ENCODE data around the gene RUBCNL. TPM values are rescaled to one million over a fixed set of nuclear protein-coding genes. Genes with fewer than 3 reads are reported as not detected.

Gene RUBCNL
- total and polyA plus RNA-seq, 2 experiments from 2014 or later = 4.2 to 5.9 TPM

DNA sequence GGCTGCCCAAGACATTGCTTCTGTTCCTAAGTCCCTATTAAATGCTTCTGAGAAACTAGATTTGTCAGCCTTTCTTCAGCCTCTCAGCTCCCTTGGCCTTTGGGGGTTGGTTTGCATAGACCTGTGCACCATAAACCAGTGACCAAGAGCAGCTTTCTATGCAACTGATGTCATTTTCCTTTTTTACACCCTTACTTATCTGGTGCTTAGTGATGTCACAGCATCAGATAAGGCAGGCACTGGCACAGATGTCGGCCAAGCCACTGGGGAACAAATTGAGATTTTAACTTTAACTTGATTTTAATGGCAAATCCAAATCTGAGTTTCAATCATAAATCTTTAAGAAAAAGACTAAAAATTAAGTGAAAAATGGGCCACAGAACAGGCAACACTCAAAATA lies 59.8 kb downstream of the RUBCNL start:
- Histone ChIP-seq H3K9me2 (ENCODE audit: insufficient read depth) (no peaks in the 10 kb centered on the region; the same call in 1 of the 2 replicates), H3K4me3 (no peak overlapping the region), H3K79me2 (replicated peaks; ENCODE audit: insufficient read depth) (no peaks in the 10 kb centered on the region), H3K4me2 (no peak overlapping the region), H3K4me1 (ENCODE audit: insufficient read depth) (no peaks in the 10 kb centered on the region), H3K27ac (ENCODE audit: low read depth) (no peak overlapping the region), H3K36me3 (ENCODE audit: insufficient read depth) (no peaks in the 10 kb centered on the region), H4K20me1 (replicated peaks; ENCODE audit: insufficient read depth) (no peaks in the 10 kb centered on the region), H2AFZ (no peak overlapping the region), H3K27me3 (ENCODE audit: insufficient read depth) (no peaks in the 10 kb centered on the region), H3F3A (replicated peaks; ENCODE audit: low read depth) (no peaks in the 10 kb centered on the region)
- H3K27me3 Mint-ChIP-seq (ENCODE audit: insufficient read depth, low read depth, poor library complexity) = peaks cover 3% of the 10 kb centered on the region
- ATAC-seq (no peak), DNase-seq (ENCODE audit: low spot score) (no peak)
- H3K36me3 Mint-ChIP-seq (ENCODE audit: low read depth) = no peaks in the 10 kb centered on the region
- TF ChIP-seq STAT1 (IDR thresholded peaks at IDR 0.05; ENCODE audit: unreplicated experiment) = no peak
- no peak for TF ChIP-seq CREB1 (CRISPR knock-in tag; IDR thresholded peaks at IDR 0.05; ENCODE audit: low read depth)
- TF ChIP-seq JUNB (IDR thresholded peaks at IDR 0.05; ENCODE audit: unreplicated experiment) = no peak
- no peak for TF ChIP-seq NANOG (IDR thresholded peaks at IDR 0.05; ENCODE audit: borderline replicate concordance)
- TF ChIP-seq POLR2AphosphoS5 (IDR thresholded peaks at IDR 0.05; ENCODE audit: low read depth) = no peak
- no peak for TF ChIP-seq ZNF114 (CRISPR knock-in tag; IDR thresholded peaks at IDR 0.05)
- TF ChIP-seq EZH2phosphoT487 (IDR thresholded peaks at IDR 0.05; ENCODE audit: unreplicated experiment) = no peak
- TF ChIP-seq ZNF331 (CRISPR knock-in tag; IDR thresholded peaks at IDR 0.05; ENCODE audit: low read depth) = no peak
- TF ChIP-seq EZH2 (IDR thresholded peaks at IDR 0.05; ENCODE audit: low read depth, unreplicated experiment) = no peak
- H3K27ac Mint-ChIP-seq = no peak overlapping the region
- H3K4me1 Mint-ChIP-seq = no peaks in the 10 kb centered on the region
- H3K4me3 Mint-ChIP-seq = no peak overlapping the region
- no peaks in the 10 kb centered on the region for H3K9me3 Mint-ChIP-seq

DNA sequence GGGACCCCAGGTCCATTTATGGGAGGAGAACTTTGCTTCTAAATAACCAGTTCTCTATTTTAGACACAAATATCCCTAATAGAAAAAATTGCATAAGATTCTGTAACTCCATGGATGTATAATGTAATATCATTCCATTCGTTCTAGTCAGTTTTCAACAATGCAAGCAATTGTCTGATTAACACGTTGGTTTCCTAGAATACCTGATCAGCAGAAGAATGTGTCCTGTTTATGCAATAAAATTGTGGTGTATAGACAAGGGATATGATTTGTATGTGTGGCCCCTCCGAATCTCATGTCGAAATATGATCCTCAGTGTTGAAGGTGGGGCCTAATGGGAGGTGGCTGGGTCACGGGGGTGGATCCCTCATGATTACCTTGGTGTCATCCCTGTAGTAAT lies 62.1 kb downstream of the RUBCNL start:
- Histone ChIP-seq H3K36me3 (ENCODE audit: insufficient read depth) (no peaks in the 10 kb centered on the region), H2AFZ (no peak overlapping the region), H3K9me2 (ENCODE audit: insufficient read depth) (no peaks in the 10 kb centered on the region; the same call in 1 of the 2 replicates), H3K27me3 (ENCODE audit: insufficient read depth) (no peaks in the 10 kb centered on the region), H3K4me2 (no peak overlapping the region), H3K4me3 (no peak overlapping the region), H3K79me2 (replicated peaks; ENCODE audit: insufficient read depth) (no peaks in the 10 kb centered on the region), H3K27ac (ENCODE audit: low read depth) (no peak overlapping the region), H3F3A (replicated peaks; ENCODE audit: low read depth) (no peaks in the 10 kb centered on the region), H3K4me1 (ENCODE audit: insufficient read depth) (no peaks in the 10 kb centered on the region), H4K20me1 (replicated peaks; ENCODE audit: insufficient read depth) (no peaks in the 10 kb centered on the region)
- Mint-ChIP-seq H3K9me3 (no peaks in the 10 kb centered on the region), H3K4me1 (no peaks in the 10 kb centered on the region), H3K36me3 (ENCODE audit: low read depth) (no peaks in the 10 kb centered on the region), H3K27me3 (ENCODE audit: insufficient read depth, low read depth, poor library complexity) (peaks cover 1% of the 10 kb centered on the region), H3K4me3 (no peak overlapping the region), H3K27ac (no peak overlapping the region)
- ATAC-seq = no peak
- no peak for TF ChIP-seq EZH2 (IDR thresholded peaks at IDR 0.05; ENCODE audit: low read depth, unreplicated experiment)
- no peak for DNase-seq (ENCODE audit: low spot score)

DNA sequence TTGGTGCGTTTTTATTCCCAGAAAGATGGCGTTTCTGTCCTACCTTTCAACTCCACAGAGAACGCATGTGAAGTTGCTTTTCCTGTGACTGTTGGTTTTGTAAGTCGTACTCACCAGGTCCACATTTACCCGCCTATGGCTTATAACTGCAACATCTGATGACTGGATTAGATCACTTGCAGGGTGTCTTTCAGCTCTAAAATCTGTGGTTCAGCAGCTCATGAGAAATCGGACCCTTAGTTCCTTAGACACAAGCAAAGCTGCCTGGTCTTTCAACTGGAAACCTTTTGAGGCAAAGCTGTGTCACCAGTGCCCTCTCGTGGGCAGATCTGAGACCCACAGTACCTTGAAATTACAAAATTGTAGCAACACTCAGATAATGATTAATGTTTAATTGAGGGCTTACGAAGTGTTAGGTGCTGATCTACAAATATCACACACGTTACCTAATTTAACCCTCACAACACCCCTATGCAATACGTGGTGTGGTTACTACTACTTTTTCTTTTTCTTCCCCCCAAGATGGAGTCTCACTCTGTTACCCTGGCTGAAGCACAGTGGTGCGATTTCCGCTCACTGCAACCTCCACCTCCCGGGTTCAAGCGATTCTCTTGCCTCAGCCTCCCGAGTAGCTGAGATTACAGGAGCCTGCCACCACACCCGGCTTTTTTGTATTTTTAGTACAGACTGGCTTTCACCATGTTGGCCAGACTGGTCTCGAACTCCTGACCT lies 65.4 kb downstream of the RUBCNL start:
- Mint-ChIP-seq H3K4me3 (no peak overlapping the region), H3K36me3 (ENCODE audit: low read depth) (no peaks in the 10 kb centered on the region), H3K27me3 (ENCODE audit: insufficient read depth, low read depth, poor library complexity) (peaks cover 1% of the 10 kb centered on the region), H3K4me1 (peaks cover 4% of the 10 kb centered on the region; the same call in 2 of the 3 replicates), H3K27ac (no peak overlapping the region), H3K9me3 (no peaks in the 10 kb centered on the region)
- no peaks in the 10 kb centered on the region for H3K27me3 ChIP-seq (ENCODE audit: insufficient read depth)
- H3K9me2 ChIP-seq (ENCODE audit: insufficient read depth) = no peaks in the 10 kb centered on the region
- H3K4me3 ChIP-seq = no peak overlapping the region
- DNase-seq (ENCODE audit: low spot score) = peak; percentile 68
- no peak overlapping the region for H3K27ac ChIP-seq (ENCODE audit: low read depth)
- no peaks in the 10 kb centered on the region for H4K20me1 ChIP-seq (replicated peaks; ENCODE audit: insufficient read depth)
- H3K36me3 ChIP-seq (ENCODE audit: insufficient read depth) = no peaks in the 10 kb centered on the region
- H3F3A ChIP-seq (replicated peaks; ENCODE audit: low read depth) = no peaks in the 10 kb centered on the region
- H3K4me2 ChIP-seq = no peak overlapping the region
- no peaks in the 10 kb centered on the region for H3K4me1 ChIP-seq (ENCODE audit: insufficient read depth)
- ATAC-seq = peak; percentile 77
- H3K79me2 ChIP-seq (replicated peaks; ENCODE audit: insufficient read depth) = no peaks in the 10 kb centered on the region
- H2AFZ ChIP-seq = peak overlapping the region; percentile 48
- TF ChIP-seq, protein P1, sequence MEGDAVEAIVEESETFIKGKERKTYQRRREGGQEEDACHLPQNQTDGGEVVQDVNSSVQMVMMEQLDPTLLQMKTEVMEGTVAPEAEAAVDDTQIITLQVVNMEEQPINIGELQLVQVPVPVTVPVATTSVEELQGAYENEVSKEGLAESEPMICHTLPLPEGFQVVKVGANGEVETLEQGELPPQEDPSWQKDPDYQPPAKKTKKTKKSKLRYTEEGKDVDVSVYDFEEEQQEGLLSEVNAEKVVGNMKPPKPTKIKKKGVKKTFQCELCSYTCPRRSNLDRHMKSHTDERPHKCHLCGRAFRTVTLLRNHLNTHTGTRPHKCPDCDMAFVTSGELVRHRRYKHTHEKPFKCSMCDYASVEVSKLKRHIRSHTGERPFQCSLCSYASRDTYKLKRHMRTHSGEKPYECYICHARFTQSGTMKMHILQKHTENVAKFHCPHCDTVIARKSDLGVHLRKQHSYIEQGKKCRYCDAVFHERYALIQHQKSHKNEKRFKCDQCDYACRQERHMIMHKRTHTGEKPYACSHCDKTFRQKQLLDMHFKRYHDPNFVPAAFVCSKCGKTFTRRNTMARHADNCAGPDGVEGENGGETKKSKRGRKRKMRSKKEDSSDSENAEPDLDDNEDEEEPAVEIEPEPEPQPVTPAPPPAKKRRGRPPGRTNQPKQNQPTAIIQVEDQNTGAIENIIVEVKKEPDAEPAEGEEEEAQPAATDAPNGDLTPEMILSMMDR (conservative IDR thresholded peaks at IDR 0.05; ENCODE audit: low read depth in 2 of 2) = peak; percentile 79 to 81
